IPS-11a (cell line): ENCODE measurements around the gene MIDN.
A peak's percentile ranks its signal among the peaks of the same experiment; 100 is the strongest.

Experiments
- H3K4me3 ChIP-seq: one replicate; pipeline ENCODE4 v1.5.1; 2013; ENCODE audit warnings: low read depth, low read length, control low read depth

The MIDN gene

DNA sequence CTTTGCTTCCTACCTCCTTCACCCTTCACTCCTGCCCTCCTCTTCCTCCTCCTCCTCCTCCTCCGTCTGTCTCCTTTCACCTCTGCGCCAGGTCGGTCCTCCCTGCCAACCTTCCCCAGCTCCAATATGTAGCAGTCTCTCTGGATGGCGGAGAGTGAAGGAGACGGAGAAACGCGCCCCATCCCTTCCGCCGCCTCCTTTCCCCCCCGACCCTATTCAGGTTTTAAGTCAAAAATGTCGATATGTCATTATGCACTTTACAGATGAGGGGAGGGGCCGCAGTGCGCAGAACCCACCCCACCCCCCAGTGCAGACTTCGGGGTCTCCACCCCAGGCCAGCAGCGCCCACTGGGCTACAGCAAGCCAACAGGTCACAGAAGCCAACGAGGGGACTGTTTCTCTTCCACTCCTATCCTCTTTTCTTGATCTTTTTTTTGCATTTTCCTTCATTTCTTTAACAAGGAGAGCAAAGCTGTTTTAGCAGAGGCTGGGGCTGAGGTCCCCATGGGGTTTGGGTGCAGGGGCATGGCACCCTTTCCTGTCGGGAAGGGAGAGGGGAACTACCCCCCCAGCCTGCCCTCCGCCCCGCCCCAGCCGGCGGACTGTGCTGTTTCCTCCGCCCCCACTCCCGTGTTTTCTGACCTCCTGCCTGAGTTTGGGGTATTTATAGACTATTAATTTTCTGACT lies 9.2 kb downstream of the MIDN start:
- no peak overlapping the region for H3K4me3 ChIP-seq

DNA sequence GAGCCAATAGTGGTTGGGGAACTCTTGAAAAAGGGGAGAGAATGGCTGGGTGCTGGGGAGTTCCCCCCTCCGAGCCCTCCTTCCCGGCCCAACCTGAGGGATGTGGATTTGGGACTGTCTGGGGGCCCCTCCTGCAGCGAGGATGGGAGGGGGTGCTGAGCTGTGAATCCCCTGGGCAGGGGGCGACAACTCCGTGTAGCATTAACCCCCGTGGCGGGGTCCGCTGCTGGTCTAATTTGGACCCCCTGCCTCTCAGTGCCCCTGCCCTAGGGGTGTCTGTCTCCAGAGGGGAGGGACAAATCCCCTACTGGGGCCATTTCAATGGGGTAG lies 9.7 kb downstream of the MIDN start:
- no peak overlapping the region for H3K4me3 ChIP-seq

DNA sequence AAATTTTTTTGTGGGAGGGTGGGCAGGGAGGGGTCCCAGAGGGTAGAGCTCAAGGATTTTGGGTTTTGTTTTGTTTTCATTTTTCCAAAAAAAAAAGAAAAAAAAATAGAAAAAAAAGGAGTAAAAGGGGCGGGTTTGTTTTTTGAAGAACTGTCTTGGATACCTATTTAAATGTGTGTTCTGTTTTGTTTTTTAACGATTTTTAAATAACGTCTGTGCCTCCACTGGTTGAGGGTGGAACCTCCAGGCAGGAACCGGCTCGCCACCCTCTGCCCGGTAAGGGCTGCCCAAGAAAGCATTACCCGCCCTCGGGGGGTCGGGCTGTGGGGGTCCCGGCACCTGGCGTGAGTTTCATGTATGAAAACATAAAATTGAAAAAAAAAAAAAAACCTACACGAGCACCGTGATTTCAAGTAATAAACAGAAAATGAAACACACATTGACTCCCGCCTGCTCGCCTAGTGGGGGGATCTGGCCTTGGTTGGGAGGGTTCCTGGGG lies 10.4 kb downstream of the MIDN start:
- H3K4me3 ChIP-seq, result no peak overlapping the region

DNA sequence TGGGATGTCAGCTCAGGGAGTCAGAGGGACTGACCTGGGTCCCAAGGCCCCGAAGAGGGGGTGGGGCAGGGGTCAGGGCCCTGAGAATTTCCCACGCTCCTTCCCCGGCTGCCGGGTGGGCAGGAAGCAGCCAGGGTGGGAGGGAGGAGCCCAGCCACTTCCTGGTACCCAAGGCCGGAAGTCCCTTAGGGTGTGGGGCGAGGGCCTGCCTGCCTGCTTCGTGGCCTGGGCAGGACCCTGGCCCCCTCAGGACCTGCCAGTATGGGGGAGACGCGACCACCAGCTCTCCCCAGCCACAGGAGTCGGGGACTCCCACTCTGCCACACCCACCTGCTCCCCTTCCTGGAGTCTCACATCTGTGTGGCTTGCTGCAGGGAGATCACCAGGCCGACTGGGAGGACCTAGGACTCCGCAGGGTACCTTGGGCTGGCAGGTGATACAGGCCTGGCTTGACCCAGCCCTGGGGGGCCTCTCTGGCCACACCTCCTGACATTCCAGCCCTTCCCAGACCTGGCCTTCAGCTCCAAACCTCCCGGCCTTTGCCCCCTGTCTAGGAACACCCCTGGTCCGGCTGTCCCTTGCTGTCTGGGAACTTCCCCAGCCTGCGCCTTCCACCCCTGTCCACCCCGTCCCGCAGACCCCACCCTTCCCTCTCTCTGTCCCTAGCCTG lies 11.0 kb downstream of the MIDN start:
- no peak overlapping the region for H3K4me3 ChIP-seq

DNA sequence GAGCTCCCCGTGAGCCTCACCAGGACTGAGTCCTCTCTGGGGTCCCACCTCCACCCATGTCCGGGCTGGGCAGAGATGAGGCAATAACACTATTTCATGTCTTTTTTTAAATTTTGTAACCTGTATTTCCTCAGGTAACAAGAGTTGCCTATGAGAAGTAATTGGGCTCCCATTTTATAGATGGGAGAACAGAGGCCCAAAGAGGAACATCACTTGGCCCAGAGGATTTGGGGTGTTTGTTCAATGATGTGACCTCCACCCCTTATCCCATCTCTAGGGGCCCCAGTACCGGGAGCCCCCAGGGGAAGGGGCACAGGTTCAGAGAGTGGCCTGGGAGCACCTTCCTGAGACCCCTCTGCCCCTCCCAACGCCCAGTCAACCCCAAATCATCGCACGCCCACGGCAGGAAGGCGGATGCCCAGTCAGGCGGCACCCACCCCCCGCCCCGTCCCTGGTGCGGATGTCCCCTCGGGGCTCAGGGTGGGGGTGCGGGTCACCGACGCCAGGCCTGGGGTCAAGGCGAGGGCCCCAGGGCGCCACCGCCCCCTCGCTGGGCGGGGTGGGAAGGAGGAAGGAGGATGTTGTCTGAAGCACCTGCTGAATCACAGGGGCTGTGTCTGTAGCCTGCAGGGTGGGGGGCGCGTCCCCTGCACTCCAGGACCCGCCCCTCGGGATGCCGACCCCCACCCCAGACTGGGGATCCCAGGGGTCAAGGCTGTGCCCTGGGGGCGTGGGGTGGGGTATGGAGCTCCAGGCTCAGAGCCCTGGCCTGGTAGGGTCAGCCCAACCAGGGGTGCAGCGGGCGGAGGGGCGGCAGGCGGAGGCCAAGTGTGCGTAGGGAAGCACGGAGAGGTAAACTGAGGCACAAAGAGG lies 11.7 kb downstream of the MIDN start:
- no peak overlapping the region for H3K4me3 ChIP-seq

DNA sequence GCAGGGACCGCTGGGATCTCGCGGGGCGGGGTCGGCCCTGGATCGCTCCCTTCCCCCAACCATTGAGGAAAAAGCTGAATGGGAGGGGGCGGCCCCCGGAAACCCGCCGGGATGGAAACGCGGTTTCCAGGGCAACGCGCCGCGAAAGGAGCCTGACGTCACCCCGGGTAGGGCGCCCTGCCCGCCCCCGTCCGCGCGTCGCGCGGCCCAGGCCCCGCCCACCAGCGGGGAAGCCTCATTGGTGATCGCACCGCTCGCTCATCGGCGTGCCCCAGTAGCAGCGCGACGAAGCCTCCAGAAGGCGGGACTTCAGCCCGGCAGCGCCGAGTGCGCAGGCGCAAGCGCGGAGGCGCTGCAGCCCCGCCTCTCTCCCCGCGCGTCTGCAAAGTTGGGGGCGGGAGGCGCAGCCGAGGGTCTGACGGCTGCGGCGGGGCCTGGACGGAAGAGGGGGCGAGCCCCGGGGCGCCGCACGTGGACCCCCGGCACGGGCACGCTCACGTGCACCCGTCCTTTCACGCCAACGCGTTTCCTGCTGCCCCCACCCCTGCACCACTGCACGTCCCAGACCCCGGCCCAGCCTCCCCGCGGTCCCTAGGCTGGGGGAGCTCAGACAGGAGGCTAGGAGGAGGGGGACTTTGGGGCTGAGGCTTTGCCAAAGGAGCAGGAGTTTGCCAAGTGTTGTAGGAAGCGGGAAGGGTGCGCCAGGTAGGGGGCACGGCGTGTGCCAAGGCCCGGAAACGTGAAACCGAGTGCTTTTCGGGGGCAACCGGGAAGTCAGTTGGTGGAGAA lies 12.6 kb downstream of the MIDN start:
- peak overlapping the region; percentile 77 for H3K4me3 ChIP-seq

DNA sequence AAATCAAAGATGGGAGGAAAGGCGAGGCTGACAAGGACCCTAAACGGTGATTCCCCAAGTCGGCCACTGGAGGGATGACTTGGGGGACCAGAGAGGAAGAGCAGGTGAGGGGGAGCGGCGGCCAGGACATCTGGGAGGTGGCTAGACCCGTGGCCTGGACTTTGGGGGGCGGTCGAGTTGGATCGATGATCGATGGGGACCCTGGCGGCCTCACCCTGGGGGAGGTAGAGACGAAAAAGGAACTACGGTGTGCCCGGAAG lies 13.1 kb downstream of the MIDN start:
- peak overlapping the region; percentile 77 for H3K4me3 ChIP-seq

DNA sequence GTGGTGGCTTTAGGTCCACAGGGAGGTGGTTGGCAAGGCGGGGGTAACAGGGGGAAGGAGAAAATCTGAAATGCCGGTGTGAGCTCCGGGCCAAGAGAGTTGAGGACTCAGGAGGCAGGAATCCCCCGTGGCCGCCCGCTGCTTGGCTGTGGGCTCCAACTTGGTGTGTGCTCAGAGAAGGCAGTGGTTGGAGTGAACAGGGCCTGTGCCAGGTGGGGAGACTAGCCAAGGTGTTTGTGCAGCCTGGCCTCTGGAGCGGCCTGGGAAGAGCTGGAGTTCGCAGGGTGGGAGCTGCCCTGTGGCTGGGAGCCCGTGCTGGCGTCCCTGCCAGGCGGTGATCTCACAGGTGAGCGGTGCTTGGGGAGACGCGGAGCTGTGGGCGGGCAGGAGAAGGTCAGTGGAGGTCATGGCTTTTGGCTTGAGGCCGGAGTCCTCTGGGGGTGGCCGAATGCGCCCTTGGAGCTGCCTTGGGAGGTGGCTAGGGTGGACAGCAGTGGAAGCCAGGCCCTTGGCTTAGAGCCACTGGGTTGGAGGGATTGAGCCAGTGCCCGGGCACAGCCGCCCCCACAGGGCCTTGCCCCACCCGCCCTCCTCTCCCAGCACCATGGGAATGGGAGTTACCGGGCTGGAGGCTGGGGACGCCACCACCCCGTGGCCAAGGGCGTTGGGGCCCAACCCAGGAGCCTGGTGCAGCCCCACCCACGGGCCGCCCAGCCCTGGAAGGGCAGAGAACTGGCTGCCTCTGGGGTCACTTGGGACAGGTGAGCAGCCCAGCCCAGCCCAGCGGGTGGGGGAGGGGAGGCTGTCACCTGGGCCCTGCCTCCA lies 13.6 kb downstream of the MIDN start:
- peak overlapping the region; percentile 77 for H3K4me3 ChIP-seq

DNA sequence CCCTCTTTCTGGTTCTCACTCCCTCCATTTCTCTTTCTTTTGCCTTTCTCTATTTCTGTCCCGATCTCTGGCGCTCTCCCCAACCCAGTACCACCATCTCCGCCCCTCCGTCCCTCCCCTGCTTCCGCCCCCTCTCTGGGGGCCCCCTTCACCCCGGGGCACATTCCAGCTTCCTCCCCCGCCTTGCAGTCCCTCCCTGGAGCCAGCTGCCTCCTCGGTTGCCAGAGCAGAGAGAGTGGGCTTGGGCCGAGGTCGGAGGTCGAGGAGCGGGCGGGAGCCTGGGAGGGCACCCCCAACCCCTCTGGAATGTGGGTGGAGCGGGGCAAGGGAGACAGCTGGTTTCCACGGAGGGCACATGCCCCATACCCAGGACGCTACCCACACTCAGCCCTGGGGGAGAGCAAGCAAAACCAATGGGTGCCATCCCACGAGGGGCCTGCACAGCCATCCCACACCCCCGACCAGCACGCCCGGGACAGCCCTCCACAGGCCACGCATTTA lies 14.3 kb downstream of the MIDN start:
- H3K4me3 ChIP-seq, result no peak overlapping the region

DNA sequence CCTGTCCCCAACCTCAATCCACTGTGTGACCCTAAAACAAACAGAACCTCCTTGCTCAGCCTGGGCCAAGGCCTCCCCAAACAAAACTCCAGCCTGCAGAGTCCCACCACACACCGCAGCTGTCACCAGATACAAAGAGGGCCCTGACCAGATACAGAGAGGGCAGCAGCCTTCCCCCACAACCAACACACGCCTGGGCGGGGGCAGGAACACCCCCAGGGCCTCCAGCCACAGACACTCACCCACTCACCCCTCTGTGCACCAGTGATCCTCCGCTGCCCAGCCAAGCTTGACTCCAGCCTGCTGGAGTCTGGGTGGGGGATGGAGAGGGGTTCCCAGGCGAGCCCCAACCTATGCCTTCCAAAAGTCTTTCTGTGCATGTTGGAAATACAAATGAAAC lies 14.8 kb downstream of the MIDN start:
- H3K4me3 ChIP-seq, result no peak overlapping the region

DNA sequence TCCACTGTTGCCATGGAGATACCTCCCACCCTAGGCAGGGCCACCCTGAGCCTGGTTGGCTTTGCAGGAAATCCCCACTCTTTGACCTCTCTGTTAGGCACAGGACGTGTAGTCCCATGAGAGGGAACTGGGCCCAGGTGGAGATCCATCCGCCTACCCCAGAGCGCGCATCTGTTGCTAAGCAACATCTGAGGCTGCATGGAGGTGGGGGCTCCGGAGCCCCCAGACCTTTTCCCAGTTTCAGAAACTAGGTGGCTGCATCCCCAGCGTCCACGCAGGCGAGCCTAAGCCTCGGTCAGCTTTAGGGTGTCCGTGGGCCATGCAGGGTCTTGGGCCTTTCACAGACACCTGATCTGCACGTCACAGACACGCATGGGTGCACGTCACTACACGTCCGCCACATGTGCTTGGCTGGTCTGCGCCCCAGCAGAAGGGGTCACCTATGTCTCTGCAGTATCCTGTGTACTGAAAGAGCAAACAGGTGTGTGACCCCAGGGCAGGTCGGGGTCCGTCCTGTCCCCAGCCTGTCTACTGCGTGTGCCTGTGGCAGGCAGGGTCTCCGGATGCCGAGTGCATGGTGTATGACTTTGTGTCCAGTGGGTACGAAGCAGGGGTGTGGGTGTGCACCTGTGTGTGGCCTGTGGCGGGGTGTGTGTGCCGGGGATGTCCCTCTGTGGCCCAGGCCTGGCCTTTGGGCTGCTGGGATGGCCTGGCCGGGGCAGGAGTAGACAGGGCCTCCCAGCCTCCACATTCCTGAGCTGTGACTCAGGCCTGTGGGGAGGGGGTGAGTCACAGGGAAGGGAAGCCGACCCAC lies 16.6 kb downstream of the MIDN start:
- H3K4me3 ChIP-seq, result no peak overlapping the region

DNA sequence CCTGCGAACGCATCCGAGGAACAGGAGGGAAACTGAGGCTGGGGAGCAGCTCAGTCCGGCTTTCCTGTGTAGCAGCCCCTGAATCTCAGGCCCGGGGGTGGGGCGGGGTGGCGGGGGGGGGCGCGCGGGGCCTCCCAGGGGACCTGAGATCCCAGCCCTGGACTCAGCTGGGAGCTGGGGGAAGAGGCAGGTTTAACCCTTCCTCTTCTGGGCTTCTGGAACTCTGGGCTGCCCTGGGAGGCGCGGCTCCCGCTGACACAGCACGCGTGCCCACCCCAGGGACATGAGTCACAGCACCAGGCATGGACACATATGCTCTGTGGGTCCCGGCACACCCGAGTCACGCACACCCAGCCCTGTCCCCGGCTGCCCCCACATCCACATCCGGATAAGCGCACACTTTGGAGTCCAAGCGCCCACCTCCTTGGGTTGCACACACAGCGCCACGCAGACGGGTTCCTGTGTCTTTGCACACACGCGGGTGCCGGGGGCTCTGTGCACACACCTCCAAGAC lies 17.3 kb downstream of the MIDN start:
- H3K4me3 ChIP-seq, result peak overlapping the region; percentile 21

DNA sequence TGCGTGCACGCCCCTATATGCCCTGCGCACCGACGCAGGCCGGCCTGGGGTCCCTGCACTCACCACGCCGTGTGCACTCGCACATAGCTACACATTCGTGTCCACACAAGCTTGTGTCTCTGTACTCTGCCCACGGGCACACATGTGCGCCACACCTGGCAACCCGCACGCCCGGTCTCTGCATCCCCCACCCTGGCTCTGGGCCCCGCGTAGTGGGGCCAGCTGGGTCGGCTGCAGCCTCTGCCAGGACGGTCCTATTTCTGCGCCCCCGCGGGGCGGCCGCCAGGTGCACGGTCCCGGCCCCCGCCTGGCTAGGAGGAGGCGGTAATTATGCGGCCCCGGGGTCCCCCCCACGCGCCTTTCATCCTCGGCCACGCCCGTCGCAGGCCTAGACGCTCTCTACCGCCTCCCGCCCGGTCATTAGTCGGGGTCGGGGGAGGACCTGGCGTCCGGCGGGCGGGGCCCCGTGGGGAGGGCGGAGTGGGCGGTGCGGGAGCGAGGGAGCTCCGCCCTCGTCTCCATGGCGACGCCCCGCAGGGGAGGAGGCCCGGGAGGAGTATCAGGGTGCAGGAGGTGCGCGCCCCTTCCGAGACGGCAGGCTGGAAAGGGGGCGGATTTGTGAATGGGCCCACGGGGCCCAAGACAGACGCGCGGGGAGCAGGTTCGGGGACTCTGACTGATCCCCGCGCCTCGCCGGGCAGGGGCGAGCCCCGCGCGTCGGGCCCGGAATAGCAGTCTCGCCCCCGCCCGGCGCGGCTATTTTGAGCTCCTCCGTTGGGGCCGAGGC lies 17.9 kb downstream of the MIDN start:
- peak overlapping the region; percentile 33 for H3K4me3 ChIP-seq

DNA sequence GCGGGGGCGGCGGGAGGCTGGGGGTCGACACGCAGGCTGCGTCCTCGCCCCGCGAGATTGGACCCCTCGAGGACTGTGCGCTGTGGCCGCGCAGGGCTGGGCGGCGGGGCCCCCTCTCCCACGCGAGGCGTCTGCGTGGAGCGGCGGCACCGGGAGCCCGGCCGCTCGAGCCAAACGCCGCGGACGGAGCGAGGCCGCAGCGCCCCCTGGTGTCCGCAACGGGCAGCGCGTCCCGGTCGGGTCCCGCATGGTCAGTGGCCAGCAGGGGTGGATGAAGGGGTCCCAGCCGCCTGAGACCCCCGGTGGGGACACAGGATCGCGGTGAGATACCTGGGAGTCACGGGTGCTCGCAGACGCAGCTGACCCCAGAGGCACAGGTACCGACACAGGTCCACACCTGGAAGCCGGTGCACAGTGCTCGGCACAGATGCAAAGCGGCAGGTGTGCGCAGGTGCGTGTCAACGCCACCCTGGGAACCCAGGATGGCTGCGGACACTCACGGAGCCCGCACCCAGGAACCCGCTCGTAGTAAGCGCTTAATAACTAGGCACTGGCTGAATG lies 18.6 kb downstream of the MIDN start:
- peak overlapping the region; percentile 33 for H3K4me3 ChIP-seq

DNA sequence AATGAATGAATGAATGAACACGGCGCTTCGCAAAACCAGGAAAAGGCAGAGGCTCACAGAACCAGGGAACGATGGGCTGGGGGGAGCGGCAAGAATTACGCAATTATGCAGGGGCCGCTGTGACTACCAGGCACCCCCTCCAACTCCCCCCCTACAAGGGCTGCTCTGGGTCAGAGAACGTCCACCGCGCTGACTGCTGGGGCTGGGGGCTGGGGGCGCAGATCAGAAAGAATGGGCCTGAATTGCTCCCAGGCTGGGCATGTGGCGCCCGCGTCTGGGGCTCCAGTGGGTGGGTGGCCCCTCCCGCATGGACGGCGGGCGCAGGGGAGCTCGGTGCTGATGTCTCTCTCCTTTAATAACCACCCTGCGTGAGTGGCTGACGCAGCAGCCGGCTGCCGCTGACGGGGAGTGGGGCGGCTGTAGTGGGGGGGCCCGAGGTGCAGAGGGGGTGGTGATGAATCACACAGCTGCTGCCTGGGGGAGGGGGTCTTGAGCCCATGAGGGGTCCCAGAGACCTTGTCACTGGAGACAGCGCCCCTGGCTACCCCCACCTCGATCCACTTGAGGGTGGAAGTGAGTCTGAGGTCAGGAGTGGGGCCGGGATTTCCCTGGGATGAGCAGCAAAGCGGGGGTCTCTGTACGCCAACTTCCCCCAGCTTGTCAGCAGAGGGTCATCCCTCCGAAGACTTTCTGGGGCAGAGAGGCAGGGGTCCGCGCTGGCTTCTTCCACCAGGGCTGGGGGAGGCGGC lies 19.3 kb downstream of the MIDN start:
- H3K4me3 ChIP-seq, result peak overlapping the region; percentile 33

DNA sequence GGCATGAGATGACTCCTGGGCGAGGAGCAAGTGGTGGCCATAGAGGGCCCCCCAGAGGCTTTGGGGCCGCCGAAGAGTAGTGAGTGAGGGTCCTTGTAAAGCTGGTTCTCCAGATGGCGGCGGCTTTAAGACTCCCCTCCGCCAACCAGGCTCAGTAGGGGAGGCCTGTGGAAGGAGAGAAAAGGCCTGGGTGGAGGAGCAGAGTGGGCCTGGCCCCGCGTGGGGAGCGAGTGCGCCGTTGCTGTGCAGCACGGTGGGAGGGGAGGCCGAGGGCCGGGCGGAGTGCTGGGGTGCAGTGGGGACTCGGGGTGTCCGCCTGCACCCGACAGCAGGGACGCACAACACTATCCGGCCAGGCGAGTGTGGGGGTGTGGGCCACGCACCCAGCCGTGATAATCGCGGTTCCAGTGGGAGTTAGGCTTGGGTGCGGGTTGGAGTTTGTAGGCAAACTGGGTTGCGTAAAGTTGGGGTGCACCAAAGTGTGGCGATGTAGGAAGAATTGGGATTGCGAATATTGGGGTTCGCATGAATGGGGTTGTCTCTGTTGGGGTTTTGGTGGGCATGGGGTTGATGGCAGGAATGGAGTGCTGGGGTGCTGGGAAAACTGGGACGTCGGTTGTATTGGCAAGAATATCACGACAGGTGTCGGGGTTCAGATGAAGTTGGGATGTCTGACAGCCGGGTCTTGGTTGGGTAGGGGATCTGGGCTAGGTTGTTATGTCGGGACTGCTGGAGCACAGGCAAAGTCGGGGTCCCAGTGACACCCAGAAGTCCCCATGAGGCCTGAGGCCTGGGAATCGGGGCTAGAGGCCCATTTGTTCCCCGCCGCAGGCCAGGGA lies 20.1 kb downstream of the MIDN start:
- H3K4me3 ChIP-seq, result no peak overlapping the region
